ENCODE measurements around the gene TMIGD2. TPM values are rescaled to one million over a fixed set of nuclear protein-coding genes. Genes with fewer than 3 reads are reported as not detected.

Gene TMIGD2
- total RNA-seq, 4 donors from 2014 or later = 0.79 TPM; not detected in 3

DNA sequence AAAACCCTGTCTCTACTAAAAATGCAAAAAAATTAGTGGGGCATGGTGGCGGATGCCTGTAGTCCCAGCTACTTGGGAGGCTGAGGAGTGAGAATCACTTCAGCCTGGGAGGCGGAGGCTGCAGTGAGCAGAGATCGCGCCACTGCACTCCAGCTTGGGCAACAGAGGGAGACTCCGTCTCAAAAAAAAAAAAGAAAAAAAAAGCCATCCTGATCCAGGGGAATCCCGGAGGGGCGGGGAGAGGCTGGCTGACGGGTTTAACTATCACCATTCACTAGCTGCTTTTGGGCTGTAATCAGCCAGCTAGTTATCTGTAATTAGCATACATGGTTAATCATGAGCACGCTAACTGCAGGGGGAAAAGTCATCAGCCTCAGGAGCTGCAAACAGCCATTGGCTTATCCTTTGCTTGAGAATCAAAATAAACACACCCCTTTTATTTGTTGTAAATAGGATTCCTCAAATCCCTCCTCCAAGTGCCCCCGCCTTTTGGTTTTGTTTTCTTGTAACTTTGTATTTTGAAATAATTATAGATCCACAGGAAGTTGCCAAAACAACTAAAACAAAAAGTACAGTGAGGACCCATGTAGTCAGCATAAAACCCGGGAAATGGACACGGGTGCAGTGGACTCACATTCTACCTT, 11.8 kb upstream of the TMIGD2 start:
- ATAC-seq (ENCODE audit: low FRiP score) = no peak
- TF ChIP-seq, protein P1, sequence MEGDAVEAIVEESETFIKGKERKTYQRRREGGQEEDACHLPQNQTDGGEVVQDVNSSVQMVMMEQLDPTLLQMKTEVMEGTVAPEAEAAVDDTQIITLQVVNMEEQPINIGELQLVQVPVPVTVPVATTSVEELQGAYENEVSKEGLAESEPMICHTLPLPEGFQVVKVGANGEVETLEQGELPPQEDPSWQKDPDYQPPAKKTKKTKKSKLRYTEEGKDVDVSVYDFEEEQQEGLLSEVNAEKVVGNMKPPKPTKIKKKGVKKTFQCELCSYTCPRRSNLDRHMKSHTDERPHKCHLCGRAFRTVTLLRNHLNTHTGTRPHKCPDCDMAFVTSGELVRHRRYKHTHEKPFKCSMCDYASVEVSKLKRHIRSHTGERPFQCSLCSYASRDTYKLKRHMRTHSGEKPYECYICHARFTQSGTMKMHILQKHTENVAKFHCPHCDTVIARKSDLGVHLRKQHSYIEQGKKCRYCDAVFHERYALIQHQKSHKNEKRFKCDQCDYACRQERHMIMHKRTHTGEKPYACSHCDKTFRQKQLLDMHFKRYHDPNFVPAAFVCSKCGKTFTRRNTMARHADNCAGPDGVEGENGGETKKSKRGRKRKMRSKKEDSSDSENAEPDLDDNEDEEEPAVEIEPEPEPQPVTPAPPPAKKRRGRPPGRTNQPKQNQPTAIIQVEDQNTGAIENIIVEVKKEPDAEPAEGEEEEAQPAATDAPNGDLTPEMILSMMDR (IDR thresholded peaks at IDR 0.05) = no peak

DNA sequence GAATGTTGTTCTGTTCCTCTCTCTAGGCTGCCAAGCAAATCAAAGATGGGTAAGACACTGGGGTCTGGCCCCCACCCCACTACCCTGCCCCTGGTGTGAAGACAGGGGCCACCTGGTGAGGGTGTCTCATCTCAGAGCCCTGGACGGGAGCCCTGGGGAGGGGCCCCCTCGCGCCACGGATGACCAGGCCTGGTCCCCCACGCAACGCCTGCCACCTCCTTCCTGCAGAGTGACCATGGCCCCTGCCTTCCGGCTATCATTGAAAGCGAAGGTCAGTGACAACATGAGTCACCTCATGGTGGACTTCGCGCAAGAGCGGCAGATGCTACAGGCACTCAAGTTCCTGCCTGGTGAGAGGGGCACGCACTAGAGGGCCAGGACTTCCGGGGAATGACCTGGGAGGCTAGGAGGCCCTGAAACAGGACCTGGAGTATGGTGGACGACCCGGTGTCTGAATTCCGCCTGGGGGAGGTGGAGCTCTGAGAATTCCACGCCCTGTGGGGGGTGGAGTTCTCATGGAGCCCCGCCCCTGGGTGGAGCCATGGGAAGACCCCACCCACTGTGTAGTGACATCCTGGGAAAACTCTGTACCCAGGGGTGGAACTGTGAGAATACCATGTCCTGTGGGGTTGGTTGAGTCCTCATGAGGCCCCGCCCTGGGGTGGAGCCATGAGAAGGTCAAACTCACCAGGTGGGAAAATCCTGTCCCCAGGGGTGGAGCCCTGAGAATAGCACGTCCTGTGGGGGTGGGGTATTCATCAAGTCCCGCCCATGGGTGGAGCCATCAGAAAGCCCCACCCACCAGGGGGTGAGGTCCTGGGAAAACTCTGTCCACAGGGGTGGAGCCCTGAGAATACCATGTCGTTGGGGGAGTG, 8.3 kb upstream of the TMIGD2 start:
- TF ChIP-seq, protein P1 (IDR thresholded peaks at IDR 0.05) = no peak
- ATAC-seq (ENCODE audit: low FRiP score) (peak; percentile 14), DNase-seq (ENCODE audit: low spot score) (no peak)

More for the DNA sequence above, 11.8 kb upstream of the TMIGD2 start:
- DNase-seq (ENCODE audit: low spot score) = no peak

DNA sequence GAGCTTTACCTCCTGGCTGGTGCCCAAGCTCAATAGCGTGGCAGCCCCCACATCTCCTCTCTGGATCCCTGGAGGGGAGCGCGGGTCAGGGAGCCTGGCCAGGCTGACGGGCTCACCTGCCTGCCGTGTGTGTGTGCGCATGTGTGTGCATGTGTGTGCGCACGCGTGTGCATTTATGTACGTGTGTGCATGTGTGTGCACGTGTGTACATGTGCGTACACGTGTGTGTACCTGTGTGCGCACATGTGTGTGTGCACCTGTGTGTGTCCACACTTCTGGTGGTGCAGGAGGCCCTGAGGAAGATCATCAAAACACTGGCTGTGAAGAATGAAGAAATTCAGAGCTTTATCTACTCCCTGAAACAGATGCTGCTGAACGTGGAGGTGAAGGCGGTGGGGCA, 3.5 kb upstream of the TMIGD2 start:
- TF ChIP-seq, protein P1 (IDR thresholded peaks at IDR 0.05) = no peak
- DNase-seq (ENCODE audit: low spot score) = no peak
- ATAC-seq (ENCODE audit: low FRiP score) = no peak

DNA sequence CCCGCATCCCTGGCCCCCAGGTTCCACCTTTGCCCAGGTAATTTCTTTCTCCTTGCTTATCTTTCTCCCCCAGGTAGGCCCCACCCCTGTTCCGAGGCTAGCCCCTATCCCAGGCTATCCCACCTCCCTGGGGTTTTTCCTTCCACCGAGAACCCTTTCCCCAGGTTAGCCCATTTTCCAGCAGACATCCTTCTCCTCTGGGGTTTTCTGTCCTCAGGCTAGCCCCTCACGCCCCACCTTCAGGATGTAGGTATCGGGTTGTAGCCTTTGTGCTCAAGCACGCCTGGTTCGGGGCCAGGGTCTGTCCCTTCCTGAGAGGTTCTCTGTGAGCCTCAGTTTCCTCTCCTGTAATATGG, 3.0 kb upstream of the TMIGD2 start:
- ATAC-seq (ENCODE audit: low FRiP score) (no peak), DNase-seq (ENCODE audit: low spot score) (no peak)
- TF ChIP-seq, protein P1 (IDR thresholded peaks at IDR 0.05) = no peak

DNA sequence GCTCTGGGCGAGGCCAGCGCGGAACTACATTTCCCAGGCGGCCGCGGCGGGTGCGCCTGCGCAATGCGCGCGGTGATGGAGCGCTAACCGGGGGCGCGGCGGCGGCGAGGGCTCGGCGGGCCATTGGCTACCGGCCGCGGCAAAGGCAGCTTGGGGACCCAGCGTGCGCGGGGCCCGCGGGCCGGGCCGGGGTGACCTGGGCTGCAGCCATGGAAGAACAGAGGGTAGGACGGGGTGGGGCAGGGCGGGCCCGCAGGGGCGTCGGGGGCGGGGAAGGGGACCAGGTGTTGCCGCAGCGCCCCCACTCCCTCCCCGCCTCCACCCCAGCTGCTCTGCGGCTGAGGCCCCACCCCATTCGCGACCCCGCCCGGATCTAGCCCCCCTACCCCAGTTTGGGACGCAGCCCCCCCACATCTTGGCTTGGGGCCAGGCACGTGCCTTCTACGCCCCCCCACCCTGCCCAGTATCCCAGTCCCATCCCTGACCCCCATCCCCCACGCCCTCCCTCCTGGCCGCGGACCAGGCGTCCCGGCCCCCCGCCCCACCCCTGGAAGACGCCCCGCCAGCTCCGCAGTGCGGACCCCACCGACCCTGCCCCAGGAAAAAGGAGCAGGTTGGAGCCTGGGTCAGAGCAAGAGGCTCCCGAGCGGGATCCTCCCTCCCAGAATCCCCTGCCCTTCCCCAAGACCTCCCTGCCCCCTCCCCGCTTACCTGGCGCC, 2.5 kb upstream of the TMIGD2 start, which contains the start of gene FSD1:
TSS of gene FSD1 (plus strand) at position 61 of the 719 bp plus-strand sequence. CDS start at position 210, 149 bp downstream.
- TF ChIP-seq, protein P1 (IDR thresholded peaks at IDR 0.05) = no peak
- DNase-seq (ENCODE audit: low spot score) = no peak
- ATAC-seq (ENCODE audit: low FRiP score) = no peak

DNA sequence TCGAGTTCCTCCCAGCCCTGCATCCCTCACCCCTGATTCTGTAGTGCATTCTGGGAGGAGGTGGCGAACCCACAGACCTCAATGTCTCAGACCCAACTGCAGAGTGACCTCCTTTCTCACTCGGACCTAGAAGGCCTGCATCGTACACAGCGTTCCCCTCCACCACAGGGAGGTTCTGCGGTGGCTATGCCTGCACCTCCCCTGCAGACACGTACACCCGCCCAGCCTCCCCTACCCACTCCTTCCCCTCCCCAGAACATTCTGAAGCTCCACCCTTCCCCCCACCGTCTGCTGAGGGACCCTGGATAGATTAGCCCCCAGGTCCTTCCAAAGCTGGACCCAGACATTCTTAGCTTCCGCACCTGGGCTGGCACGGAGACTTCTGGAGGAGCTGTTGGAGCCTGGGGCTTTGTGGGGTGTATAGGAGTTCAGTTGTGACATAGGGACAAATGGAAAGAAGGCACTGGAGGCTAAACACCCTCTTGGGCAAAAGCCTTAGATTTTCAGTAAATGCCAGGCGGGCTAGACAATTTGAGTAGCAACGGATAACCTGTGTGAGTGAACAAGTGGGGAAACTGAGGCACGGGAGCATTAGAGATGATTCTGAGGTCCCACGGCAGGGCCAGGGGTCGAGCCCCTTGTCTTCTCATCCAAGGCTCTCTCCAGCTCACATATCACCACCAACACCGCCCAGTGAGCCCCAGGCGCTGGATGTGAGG, 1.8 kb upstream of the TMIGD2 start:
- TF ChIP-seq, protein P1 (IDR thresholded peaks at IDR 0.05) = no peak
- no peak for ATAC-seq (ENCODE audit: low FRiP score)
- no peak for DNase-seq (ENCODE audit: low spot score)
